CD14-positive monocyte (primary cell): ENCODE results near the gene PHF3. TPM values are rescaled to one million over a fixed set of nuclear protein-coding genes. Genes with fewer than 3 reads are reported as not detected.

Source experiments
- DNase-seq, 3 donors: peaks; one replicate each; pipeline ENCODE4 v3.0.0-alpha.2; 2011 to 2022
- H2AFZ ChIP-seq: 2 replicates; pipeline ENCODE4 v1.6.0; 2012; ENCODE audit warnings: mild to moderate bottlenecking, low read depth, low read length, inconsistent platforms; ENCODE audit not compliant: insufficient read depth, poor library complexity, severe bottlenecking
- H3K27ac ChIP-seq, 2 donors: 1 replicate in 1 of 2; 2 replicates in 1 of 2; pipeline ENCODE4 v1.5.1; 2012 to 2013; ENCODE audit warnings: low read length in 2 of 2, control low read depth in 1 of 2, inconsistent platforms in 1 of 2, low read depth in 1 of 2, mild to moderate bottlenecking in 1 of 2
- H3K27me3 ChIP-seq, 2 donors: one replicate each; pipeline versions ENCODE4 v1.6.0 to v1.6.1; 2011 to 2013; ENCODE audit warnings: low read length in 2 of 2; ENCODE audit not compliant: control insufficient read depth in 2 of 2, insufficient read depth in 2 of 2
- H3K36me3 ChIP-seq, 2 donors: replicated peaks in 1 of 2; 1 replicate in 1 of 2; 2 replicates in 1 of 2; pipeline versions ENCODE4 v1.5.1 to v1.6.1; 2012 to 2013; ENCODE audit warnings: low read length in 2 of 2, control low read depth in 1 of 2, inconsistent platforms in 1 of 2, mild to moderate bottlenecking in 1 of 2; ENCODE audit not compliant: insufficient read depth in 2 of 2, control insufficient read depth in 1 of 2
- H3K4me1 ChIP-seq, 2 donors: 1 replicate in 1 of 2; 2 replicates in 1 of 2; pipeline versions ENCODE4 v1.5.1 to v1.6.1; 2012 to 2013; ENCODE audit warnings: low read length in 2 of 2, control low read depth in 1 of 2, inconsistent platforms in 1 of 2, mild to moderate bottlenecking in 1 of 2, moderate library complexity in 1 of 2; ENCODE audit not compliant: insufficient read depth in 2 of 2, control insufficient read depth in 1 of 2
- H3K4me2 ChIP-seq: replicated peaks from 2 replicates; pipeline ENCODE3; 2012; ENCODE audit warnings: low read length, moderate library complexity, mild to moderate bottlenecking; ENCODE audit not compliant: poor library complexity, severe bottlenecking; ENCODE audit errors: extremely low read depth
- H3K4me3 ChIP-seq, 3 experiments: fragments of 200-600 bp in 1 of 3; sonication (generic) in 1 of 3; replicated peaks in 1 of 3; 1 replicate in 2 of 3; 2 replicates in 1 of 3; pipeline ENCODE4 v1.5.1; 2011 to 2013; ENCODE audit warnings: low read length in 3 of 3, mild to moderate bottlenecking in 3 of 3, control low read depth in 2 of 3, low read depth in 2 of 3, inconsistent platforms in 1 of 3, moderate library complexity in 1 of 3
- H3K79me2 ChIP-seq: 2 replicates; pipeline ENCODE4 v1.6.0; 2012; ENCODE audit warnings: mild to moderate bottlenecking, control low read depth, inconsistent platforms, low read length, moderate library complexity; ENCODE audit not compliant: insufficient read depth
- H3K9ac ChIP-seq: 2 replicates; pipeline ENCODE4 v1.6.0; 2017; ENCODE audit warnings: low read length, mild to moderate bottlenecking; ENCODE audit not compliant: insufficient read depth, poor library complexity, severe bottlenecking
- H3K9me3 ChIP-seq, 2 donors: replicated peaks in 1 of 2; 1 replicate in 1 of 2; 2 replicates in 1 of 2; pipeline versions ENCODE4 v1.5.1 to v1.6.1; 2012 to 2013; ENCODE audit warnings: low read length in 2 of 2, control low read depth in 1 of 2; ENCODE audit not compliant: control insufficient read depth in 1 of 2, insufficient read depth in 1 of 2
- H4K20me1 ChIP-seq: 2 replicates; pipeline ENCODE4 v1.6.0; 2012; ENCODE audit warnings: mild to moderate bottlenecking, low read length, control low read depth, moderate library complexity; ENCODE audit not compliant: insufficient read depth
- H3K27ac Mint-ChIP-seq, 7 donors: one replicate each; pipeline ENCODE4 v1.8.0; 2020; ENCODE audit warnings: mild to moderate bottlenecking in 7 of 7, mixed read lengths in 7 of 7, moderate library complexity in 6 of 7, inconsistent platforms in 2 of 7
- H3K27me3 Mint-ChIP-seq, 3 donors: one replicate each; pipeline ENCODE4 v1.8.0; 2021 to 2022; ENCODE audit warnings: low read depth in 3 of 3, mild to moderate bottlenecking in 3 of 3, mixed read lengths in 3 of 3, moderate library complexity in 3 of 3, inconsistent platforms in 1 of 3
- H3K36me3 Mint-ChIP-seq, 2 donors: one replicate each; pipeline ENCODE4 v1.8.0; 2020; ENCODE audit warnings: mixed read lengths in 2 of 2, inconsistent platforms in 1 of 2, mild to moderate bottlenecking in 1 of 2
- H3K4me1 Mint-ChIP-seq: one replicate; pipeline ENCODE4 v1.8.0; 2020; ENCODE audit warnings: mild to moderate bottlenecking, mixed read lengths
- H3K4me3 Mint-ChIP-seq, 2 donors: one replicate each; pipeline ENCODE4 v1.8.0; 2020; ENCODE audit warnings: mild to moderate bottlenecking in 2 of 2, mixed read lengths in 2 of 2, moderate library complexity in 1 of 2
- H3K9me3 Mint-ChIP-seq, 7 donors: one replicate each; pipeline ENCODE4 v1.8.0; 2020 to 2022; ENCODE audit warnings: mixed read lengths in 7 of 7, mild to moderate bottlenecking in 6 of 7, moderate library complexity in 6 of 7, inconsistent platforms in 2 of 7
- CTCF ChIP-seq: fragments of 200-600 bp; IDR thresholded peaks from one replicate; pipeline ENCODE4 v1.8.0; 2022; ENCODE audit warnings: antibody characterized with exemption, mild to moderate bottlenecking
- whole genome bisulfite sequencing: methylation state at CpG from one replicate; pipeline ENCODE4 v1.1.5; 2013; ENCODE audit warnings: missing lambda C conversion rate; ENCODE audit not compliant: insufficient coverage; 5-methylcytosine and 5-hydroxymethylcytosine counted together
- intact Hi-C, 2 donors: fragments of 100-400 bp; cut with micrococcal nuclease; formaldehyde crosslinking; loops; one replicate each; pipeline versions ENCODE4 v1.15.0 to v1.15.1; 2023
- polyA plus RNA-seq, 3 donors: library from polyadenylated mRNA; depleted of rRNA in 1 of 3; unstranded in 2 of 3; stranded (reverse) in 1 of 3; fragments of 300-500 nt in 2 of 3; fragments of >200 nt in 1 of 3; fragmentation: Illumina TruSeq in 2 of 3; gene quantifications; 1 replicate in 2 of 3; 2 replicates in 1 of 3; pipeline ENCODE4 v1.2.3, GENCODE V29; 2012 to 2021

Gene PHF3
- polyA plus RNA-seq, 3 donors, result 5.4 to 13.8 (median 13.0) TPM

GRCh38 chr6:63637865-63638445 lies 2.4 kb downstream of the PHF3 start:
- Histone ChIP-seq H3K27me3 (no peaks in the 10 kb centered on the region), H3K27ac (no peak overlapping the region), H3K79me2 (peaks cover 73% of the 10 kb centered on the region), H3K4me3 (peak overlapping the region in 1 of 3 experiments; percentile 85), H3K4me2 (peak overlapping the region; percentile 90), H3K36me3 (peaks cover 3 to 11% of the 10 kb centered on the region in 2 donors), H3K9me3 (no peaks in the 10 kb centered on the region), H3K9ac (no peak overlapping the region), H2AFZ (no peak overlapping the region), H4K20me1 (peaks cover 62% of the 10 kb centered on the region), H3K4me1 (peaks cover 23 to 48% of the 10 kb centered on the region in 2 donors)
- intact Hi-C loops, result loop anchor here (2.0 to 10.0 kb wide), 3 partner anchors 47 to 65 kb away; partner anchors contain the start of genes LOC128125822 (in 2 of the 2) and PTP4A1 (in 2 of the 2)
- no peaks in the 10 kb centered on the region for H3K9me3 Mint-ChIP-seq
- H3K27me3 Mint-ChIP-seq, result peaks cover 0 to 2% (median 0%) of the 10 kb centered on the region in 3 donors
- peaks cover 52% of the 10 kb centered on the region for H3K4me1 Mint-ChIP-seq
- no peak for DNase-seq
- peak overlapping the region in 1 of 2 donors; percentile 97 for H3K4me3 Mint-ChIP-seq
- no CpG with 5 or more reads among the region's 2 CpGs for WGBS
- TF ChIP-seq CTCF, result no peak
- H3K36me3 Mint-ChIP-seq, result peaks cover 3 to 10% of the 10 kb centered on the region in 2 donors
- H3K27ac Mint-ChIP-seq, result no peak overlapping the region

GRCh38 chr6:63640062-63640461 lies 4.5 kb downstream of the PHF3 start:
- Histone ChIP-seq H3K9me3 (no peaks in the 10 kb centered on the region), H4K20me1 (peaks cover 83% of the 10 kb centered on the region), H3K9ac (no peak overlapping the region), H3K4me1 (peaks cover 24 to 50% of the 10 kb centered on the region in 2 donors), H3K27ac (peak overlapping the region in 1 of 2 donors; percentile 0), H3K36me3 (peaks cover 3 to 11% of the 10 kb centered on the region in 2 donors), H2AFZ (no peak overlapping the region), H3K79me2 (peaks cover 94% of the 10 kb centered on the region), H3K4me3 (no peak overlapping the region), H3K27me3 (no peaks in the 10 kb centered on the region), H3K4me2 (no peak overlapping the region)
- H3K27ac Mint-ChIP-seq, result peak overlapping the region in 3 of 7 donors; percentile 46 to 62 (median 56)
- TF ChIP-seq CTCF, result no peak
- H3K36me3 Mint-ChIP-seq, result peaks cover 3 to 10% of the 10 kb centered on the region in 2 donors
- WGBS, result no CpG with 5 or more reads among the region's 2 CpGs
- H3K4me1 Mint-ChIP-seq, result peaks cover 53% of the 10 kb centered on the region
- no peak overlapping the region for H3K4me3 Mint-ChIP-seq
- peak in 2 of 3 donors; percentile 11 for DNase-seq
- H3K27me3 Mint-ChIP-seq, result peaks cover 0 to 2% (median 0%) of the 10 kb centered on the region in 3 donors
- H3K9me3 Mint-ChIP-seq, result no peaks in the 10 kb centered on the region
- intact Hi-C loops, result no loop called here
